Measurements from ENCODE around the gene TUBA3C. TPM values are rescaled to one million over a fixed set of nuclear protein-coding genes. Genes with fewer than 3 reads are reported as not detected.
"Not testable (repeated sequence)": the region's sequence is repeated elsewhere in the genome, so short reads cannot be mapped to it uniquely, and the experiment has no call there.

The TUBA3C gene
- total RNA-seq, 1 donor from 2014 or later: not detected

GRCh38 chr13:19179916-19180315 lies 1.7 kb downstream of the TUBA3C start:
- Mint-ChIP-seq H3K27ac (ENCODE audit: unreplicated experiment) (no peak overlapping the region), H3K4me3 (ENCODE audit: unreplicated experiment) (no peak overlapping the region), H3K36me3 (ENCODE audit: unreplicated experiment) (peaks cover 3% of the 10 kb centered on the region), H3K9me3 (ENCODE audit: unreplicated experiment) (peaks cover 30% of the 10 kb centered on the region), H3K27me3 (ENCODE audit: unreplicated experiment) (peaks cover 1% of the 10 kb centered on the region), H3K4me1 (ENCODE audit: low read depth, unreplicated experiment) (no peaks in the 10 kb centered on the region)
- no peak for TF ChIP-seq CTCF (IDR thresholded peaks at IDR 0.05; ENCODE audit: partially characterized antibody, unreplicated experiment)
- DNase-seq: no peak

GRCh38 chr13:19178901-19179593 lies 2.6 kb downstream of the TUBA3C start:
- peaks cover 36% of the 10 kb centered on the region for H3K9me3 Mint-ChIP-seq (ENCODE audit: unreplicated experiment)
- TF ChIP-seq CTCF (IDR thresholded peaks at IDR 0.05; ENCODE audit: partially characterized antibody, unreplicated experiment): no peak
- peaks cover 3% of the 10 kb centered on the region for H3K36me3 Mint-ChIP-seq (ENCODE audit: unreplicated experiment)
- H3K4me3 Mint-ChIP-seq (ENCODE audit: unreplicated experiment): no peak overlapping the region
- no peak for DNase-seq
- H3K27me3 Mint-ChIP-seq (ENCODE audit: unreplicated experiment): peaks cover 3% of the 10 kb centered on the region
- H3K4me1 Mint-ChIP-seq (ENCODE audit: low read depth, unreplicated experiment): no peaks in the 10 kb centered on the region
- H3K27ac Mint-ChIP-seq (ENCODE audit: unreplicated experiment): no peak overlapping the region

GRCh38 chr13:19176981-19177776 lies 4.4 kb downstream of the TUBA3C start:
- peaks cover 35% of the 10 kb centered on the region for H3K9me3 Mint-ChIP-seq (ENCODE audit: unreplicated experiment)
- not testable (repeated sequence) for H3K27ac Mint-ChIP-seq (ENCODE audit: unreplicated experiment); H3K36me3 Mint-ChIP-seq (ENCODE audit: unreplicated experiment); H3K4me3 Mint-ChIP-seq (ENCODE audit: unreplicated experiment); DNase-seq; H3K4me1 Mint-ChIP-seq (ENCODE audit: low read depth, unreplicated experiment); H3K27me3 Mint-ChIP-seq (ENCODE audit: unreplicated experiment)

GRCh38 chr13:19173752-19174151 lies 7.9 kb downstream of the TUBA3C start:
- Mint-ChIP-seq H3K36me3 (ENCODE audit: unreplicated experiment) (peaks cover 3% of the 10 kb centered on the region), H3K4me1 (ENCODE audit: low read depth, unreplicated experiment) (no peaks in the 10 kb centered on the region), H3K27me3 (ENCODE audit: unreplicated experiment) (peaks cover 3% of the 10 kb centered on the region), H3K27ac (ENCODE audit: unreplicated experiment) (no peak overlapping the region), H3K4me3 (ENCODE audit: unreplicated experiment) (no peak overlapping the region), H3K9me3 (ENCODE audit: unreplicated experiment) (peaks cover 24% of the 10 kb centered on the region)
- no peak for TF ChIP-seq CTCF (IDR thresholded peaks at IDR 0.05; ENCODE audit: partially characterized antibody, unreplicated experiment)
- DNase-seq: no peak

DNA sequence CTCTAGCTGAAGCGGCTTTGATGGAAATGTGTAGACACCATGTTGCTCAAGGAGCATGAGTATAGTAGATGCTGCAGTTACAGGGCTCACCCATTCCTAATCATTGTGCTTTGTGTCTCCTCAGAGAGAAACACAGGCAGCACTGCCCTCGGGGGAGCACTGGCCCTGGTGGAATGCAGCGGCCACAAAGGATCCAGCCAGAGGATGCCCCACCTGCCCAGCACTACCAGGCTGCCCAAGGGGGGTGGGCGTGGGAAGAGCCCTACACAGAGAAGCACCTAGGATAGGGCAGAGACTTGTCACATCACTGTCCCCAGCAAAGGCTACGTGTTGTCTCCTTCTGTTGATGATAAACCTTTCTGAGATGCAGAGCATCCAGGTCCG lies 9.0 kb downstream of the TUBA3C start:
- Mint-ChIP-seq H3K27ac (ENCODE audit: unreplicated experiment) (no peak overlapping the region), H3K9me3 (ENCODE audit: unreplicated experiment) (peaks cover 20% of the 10 kb centered on the region), H3K4me1 (ENCODE audit: low read depth, unreplicated experiment) (no peaks in the 10 kb centered on the region), H3K27me3 (ENCODE audit: unreplicated experiment) (peaks cover 3% of the 10 kb centered on the region), H3K4me3 (ENCODE audit: unreplicated experiment) (no peak overlapping the region), H3K36me3 (ENCODE audit: unreplicated experiment) (peaks cover 3% of the 10 kb centered on the region)
- no peak for DNase-seq
- TF ChIP-seq CTCF (IDR thresholded peaks at IDR 0.05; ENCODE audit: partially characterized antibody, unreplicated experiment): no peak
